Measurements from ENCODE around the gene ZFYVE21.

Gene ZFYVE21

GRCh38 chr14:103734081-103734888 is 18.7 kb downstream of the ZFYVE21 start:
- H3K27ac ChIP-seq = no peak overlapping the region
- no peak for DNase-seq (ENCODE audit: low read depth, low spot score)

DNA sequence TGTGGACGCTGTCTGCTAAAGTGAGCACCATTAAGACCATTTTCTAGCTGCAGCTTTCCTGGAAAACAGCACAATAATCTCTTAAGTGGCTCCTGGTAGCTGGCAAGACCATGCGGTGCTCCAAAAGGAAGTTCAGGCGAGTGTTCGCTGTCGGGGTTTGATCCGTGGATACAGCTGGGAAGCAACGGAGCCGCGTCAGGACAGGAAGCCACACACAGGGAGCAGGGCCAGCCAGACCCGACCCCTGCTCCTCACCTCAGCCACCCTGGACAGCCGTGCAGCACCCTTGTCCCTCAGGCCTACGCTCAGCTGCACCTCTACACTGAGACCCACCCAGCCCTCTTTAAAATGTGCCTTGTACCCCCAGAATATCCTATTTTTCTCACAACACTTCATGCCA is 19.4 kb downstream of the ZFYVE21 start:
- no peak for DNase-seq (ENCODE audit: low read depth, low spot score)
- no peak overlapping the region for H3K27ac ChIP-seq

GRCh38 chr14:103735439-103735814 is 19.8 kb downstream of the ZFYVE21 start:
- H3K27ac ChIP-seq = no peak overlapping the region
- DNase-seq (ENCODE audit: low read depth, low spot score) = no peak

- H3K27ac ChIP-seq = peak overlapping the region; percentile 32
- DNase-seq (ENCODE audit: low read depth, low spot score) = peak; percentile 22
Observed at GRCh38 chr14:103735815-103736545, 20.4 kb downstream of the ZFYVE21 start.

GRCh38 chr14:103736546-103737431 is 21.2 kb downstream of the ZFYVE21 start:
- peak overlapping the region; percentile 32 for H3K27ac ChIP-seq
- DNase-seq (ENCODE audit: low read depth, low spot score) = no peak

GRCh38 chr14:103737432-103738045 is 21.9 kb downstream of the ZFYVE21 start:
- no peak for DNase-seq (ENCODE audit: low read depth, low spot score)
- H3K27ac ChIP-seq = no peak overlapping the region

DNA sequence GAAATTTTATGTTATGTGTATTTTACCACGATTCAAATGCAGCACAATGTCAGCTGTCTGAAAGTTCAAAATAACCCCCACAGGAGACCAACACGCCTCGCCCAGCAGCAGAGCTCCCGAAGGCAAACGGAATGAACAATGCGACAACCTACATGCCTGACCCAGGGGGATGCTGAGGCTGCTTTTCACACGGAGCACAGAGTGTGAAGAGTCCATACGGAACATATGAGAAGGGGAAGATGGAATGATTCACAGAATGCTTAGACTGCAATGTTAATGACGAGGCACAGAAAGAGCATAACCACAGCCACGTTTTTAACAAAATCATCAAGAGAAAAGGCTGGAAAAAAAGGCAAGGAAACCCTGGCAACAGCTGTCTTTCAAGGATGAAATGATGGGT is 22.6 kb downstream of the ZFYVE21 start:
- no peak overlapping the region for H3K27ac ChIP-seq
- DNase-seq (ENCODE audit: low read depth, low spot score) = no peak

- H3K27ac ChIP-seq = no peak overlapping the region
- no peak for DNase-seq (ENCODE audit: low read depth, low spot score)
Observed at GRCh38 chr14:103738701-103739451, 23.3 kb downstream of the ZFYVE21 start.

DNA sequence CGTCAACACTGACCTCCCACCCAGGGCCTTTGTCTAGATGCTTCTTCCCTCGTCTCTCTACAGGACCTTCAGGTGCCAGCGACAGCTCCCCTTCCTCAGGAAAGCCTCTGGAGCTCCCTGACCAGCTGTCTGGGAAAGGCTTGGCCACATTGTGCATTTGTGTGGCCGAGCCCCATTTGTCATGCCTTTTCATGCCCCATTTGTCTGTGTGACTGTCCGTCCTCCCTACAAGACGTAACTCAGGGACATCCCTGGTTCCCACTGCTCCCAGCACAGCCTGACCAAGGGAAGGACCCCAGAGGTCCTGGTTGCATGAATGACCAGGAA is 23.8 kb downstream of the ZFYVE21 start:
- no peak for DNase-seq (ENCODE audit: low read depth, low spot score)
- H3K27ac ChIP-seq = no peak overlapping the region

- H3K27ac ChIP-seq = no peak overlapping the region
- DNase-seq (ENCODE audit: low read depth, low spot score) = no peak
Observed at GRCh38 chr14:103739793-103740501, 24.3 kb downstream of the ZFYVE21 start.

DNA sequence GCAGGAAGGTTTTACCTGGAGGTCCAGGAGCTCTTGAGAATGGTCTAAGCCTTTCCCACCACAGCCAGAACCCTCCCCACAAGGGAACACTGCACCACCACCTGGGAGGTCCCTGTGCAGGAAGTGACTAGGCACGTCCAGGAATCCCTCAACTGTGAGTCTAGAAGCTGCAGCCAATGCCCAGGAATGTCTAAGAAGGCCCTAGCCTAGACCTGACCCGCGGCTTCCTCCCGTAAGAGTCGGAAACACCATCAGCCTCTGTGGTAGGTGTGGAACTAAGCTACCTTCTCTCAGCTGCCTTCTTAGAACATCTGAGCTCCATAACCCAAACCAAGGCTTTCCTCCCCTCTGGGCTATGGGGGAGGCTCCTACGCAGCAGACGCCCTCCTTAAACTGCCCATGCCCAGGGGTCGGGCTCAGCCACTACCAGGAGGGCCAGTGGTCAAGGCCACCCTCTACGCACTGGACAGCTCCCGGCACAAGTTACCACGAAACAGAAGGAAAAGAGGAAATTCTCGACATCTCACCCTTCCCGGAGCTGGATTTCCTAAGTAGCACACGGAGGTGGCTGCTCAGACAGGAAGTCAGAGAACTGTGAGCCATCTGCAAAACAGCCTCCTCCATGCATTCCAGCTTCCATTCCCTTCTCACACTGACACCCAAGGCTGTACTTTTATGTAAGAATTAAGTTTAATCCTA is 25.5 kb downstream of the ZFYVE21 start:
- H3K27ac ChIP-seq = no peak overlapping the region
- no peak for DNase-seq (ENCODE audit: low read depth, low spot score)

DNA sequence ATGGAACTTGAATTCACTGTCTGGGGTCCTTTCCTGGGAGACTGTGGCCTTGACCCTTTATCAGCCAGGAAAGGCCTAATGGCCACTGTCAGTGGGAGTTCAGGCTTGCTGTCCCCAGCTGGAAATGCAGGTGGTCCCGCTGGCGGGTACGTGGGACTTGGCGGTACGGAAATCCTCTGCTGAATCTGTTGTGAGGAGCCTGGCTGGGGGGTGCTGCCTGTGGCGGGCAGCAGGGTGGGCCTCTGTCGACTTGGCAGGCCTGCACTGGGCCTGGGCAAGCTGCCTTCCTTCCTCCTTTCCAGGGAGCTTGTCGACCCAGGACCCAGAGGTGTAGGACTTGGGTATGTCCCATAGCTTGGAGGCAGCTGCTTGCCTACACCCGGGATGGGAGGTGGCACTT is 26.3 kb downstream of the ZFYVE21 start:
- no peak for DNase-seq (ENCODE audit: low read depth, low spot score)
- no peak overlapping the region for H3K27ac ChIP-seq

- no peak for DNase-seq (ENCODE audit: low read depth, low spot score)
- H3K27ac ChIP-seq = no peak overlapping the region
Observed at GRCh38 chr14:103742499-103743255, 27.1 kb downstream of the ZFYVE21 start.

DNA sequence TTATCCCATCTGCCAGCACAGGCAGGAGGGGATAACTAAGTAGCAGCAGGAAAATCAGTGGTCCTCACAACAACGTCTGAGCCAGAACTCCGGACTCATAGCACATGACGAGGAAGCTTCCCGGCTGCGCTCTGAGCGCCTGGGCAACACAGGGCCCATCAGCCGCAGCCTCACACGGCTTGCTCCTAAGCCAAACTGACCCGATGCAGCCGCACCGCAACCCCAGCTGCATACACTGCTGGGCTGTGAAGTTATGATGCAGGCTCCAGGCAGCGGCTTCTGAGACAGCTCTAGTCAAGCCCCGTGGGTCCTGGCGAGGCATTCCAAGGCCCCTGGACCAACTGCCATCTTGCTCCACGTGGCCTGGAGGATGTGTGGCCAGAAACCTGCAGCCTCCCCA is 28.1 kb downstream of the ZFYVE21 start:
- no peak for DNase-seq (ENCODE audit: low read depth, low spot score)
- no peak overlapping the region for H3K27ac ChIP-seq

GRCh38 chr14:103744621-103745395 is 29.2 kb downstream of the ZFYVE21 start:
- DNase-seq (ENCODE audit: low read depth, low spot score) = no peak
- no peak overlapping the region for H3K27ac ChIP-seq

DNA sequence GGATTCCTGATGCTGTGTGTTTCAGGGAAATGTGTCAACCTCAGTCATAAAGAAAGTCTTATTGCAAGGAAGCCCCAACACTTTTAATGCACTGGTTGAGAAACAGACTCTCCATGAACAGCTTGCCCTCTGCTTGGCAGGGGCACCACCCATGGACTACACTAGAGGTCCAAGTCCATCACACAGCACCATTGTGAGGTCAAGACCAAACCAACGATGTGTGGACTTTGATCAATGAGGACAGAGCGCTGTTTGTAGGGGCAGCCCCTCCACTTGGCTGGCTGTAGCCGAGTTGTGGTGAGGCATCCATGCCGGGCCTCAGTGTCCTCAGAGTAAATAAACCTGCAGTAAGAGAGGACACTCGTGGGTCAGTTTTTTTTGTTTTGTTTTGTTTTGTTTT is 29.8 kb downstream of the ZFYVE21 start:
- no peak for DNase-seq (ENCODE audit: low read depth, low spot score)
- H3K27ac ChIP-seq = no peak overlapping the region

DNA sequence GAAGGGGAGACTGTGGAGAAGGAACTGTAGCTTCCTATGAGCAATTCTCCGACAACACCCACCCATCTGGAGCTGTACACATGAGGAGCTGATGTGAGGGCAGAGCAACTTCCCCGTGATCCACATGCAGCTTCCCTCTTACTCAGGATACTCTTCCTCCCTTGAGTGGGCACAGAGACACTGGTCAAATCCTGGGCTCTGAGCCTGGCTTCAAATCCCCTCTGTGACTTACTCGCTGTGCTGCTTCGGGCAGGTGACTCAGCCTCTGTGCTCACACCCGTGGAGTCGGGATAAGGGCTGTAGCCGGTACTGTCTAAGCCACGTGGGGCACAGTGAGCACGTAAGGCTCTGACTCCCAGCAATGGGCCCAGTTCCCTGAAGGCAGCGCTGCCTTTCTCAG is 31.1 kb downstream of the ZFYVE21 start:
- no peak for DNase-seq (ENCODE audit: low read depth, low spot score)
- H3K27ac ChIP-seq = no peak overlapping the region

Data from epithelial cell of prostate (primary cell).